Neutrophil (primary cell): ENCODE measurements around the gene CCNYL1.

Experiments used
- H3K27ac ChIP-seq: fragments of 200-600 bp; sonication (generic); 2 replicates; pipeline ENCODE4 v1.5.1; 2016; ENCODE audit warnings: mild to moderate bottlenecking, moderate library complexity
- H3K27me3 ChIP-seq: fragments of 200-600 bp; sonication (generic); 2 replicates; pipeline ENCODE4 v1.6.0; 2016; ENCODE audit warnings: mild to moderate bottlenecking
- H3K36me3 ChIP-seq: fragments of 200-600 bp; sonication (generic); 2 replicates; pipeline ENCODE4 v1.5.1; 2017
- H3K4me1 ChIP-seq, 2 experiments: fragments of 200-600 bp in 1 of 2; sonication (generic) in 1 of 2; 1 replicate in 1 of 2; 2 replicates in 1 of 2; pipeline versions ENCODE4 v1.5.1 to v1.6.1; 2013 to 2016; ENCODE audit warnings: low read depth in 1 of 2, low read length in 1 of 2, mild to moderate bottlenecking in 1 of 2, moderate library complexity in 1 of 2; ENCODE audit not compliant: control insufficient read depth in 1 of 2, insufficient read depth in 1 of 2
- H3K4me3 ChIP-seq, 2 experiments: fragments of 200-600 bp in 1 of 2; sonication (generic) in 1 of 2; 1 replicate in 1 of 2; 2 replicates in 1 of 2; pipeline ENCODE4 v1.5.1; 2013 to 2016; ENCODE audit warnings: low read depth in 1 of 2, low read length in 1 of 2, mild to moderate bottlenecking in 1 of 2, moderate library complexity in 1 of 2
- H3K9me3 ChIP-seq: fragments of 200-600 bp; sonication (generic); 2 replicates; pipeline ENCODE4 v1.5.1; 2016
- CTCF ChIP-seq: fragments of 200-600 bp; sonication (generic); IDR thresholded peaks from 2 replicates; pipeline ENCODE4 v1.5.1; 2016; ENCODE audit warnings: antibody characterized with exemption

CCNYL1 gene

GRCh38 chr2:207724113-207724512 lies 12.7 kb downstream of the CCNYL1 start:
- H3K9me3 ChIP-seq: no peaks in the 10 kb centered on the region
- no peaks in the 10 kb centered on the region for H3K4me1 ChIP-seq
- H3K27me3 ChIP-seq: no peaks in the 10 kb centered on the region
- no peaks in the 10 kb centered on the region for H3K36me3 ChIP-seq
- TF ChIP-seq CTCF: no peak
- no peak overlapping the region for H3K27ac ChIP-seq
- no peak overlapping the region for H3K4me3 ChIP-seq

- Histone ChIP-seq H3K4me3 (no peak overlapping the region), H3K36me3 (peaks cover 8% of the 10 kb centered on the region), H3K27me3 (no peaks in the 10 kb centered on the region), H3K9me3 (no peaks in the 10 kb centered on the region), H3K4me1 (no peaks in the 10 kb centered on the region), H3K27ac (no peak overlapping the region)
- no peak for TF ChIP-seq CTCF
These were observed 14.6 kb downstream of the CCNYL1 start for GRCh38 chr2:207725873-207726578.

GRCh38 chr2:207727261-207727660 lies 15.8 kb downstream of the CCNYL1 start:
- peaks cover 8% of the 10 kb centered on the region for H3K36me3 ChIP-seq
- no peaks in the 10 kb centered on the region for H3K4me1 ChIP-seq
- H3K27me3 ChIP-seq: no peaks in the 10 kb centered on the region
- no peak overlapping the region for H3K4me3 ChIP-seq
- no peak overlapping the region for H3K27ac ChIP-seq
- H3K9me3 ChIP-seq: no peaks in the 10 kb centered on the region
- no peak for TF ChIP-seq CTCF

DNA sequence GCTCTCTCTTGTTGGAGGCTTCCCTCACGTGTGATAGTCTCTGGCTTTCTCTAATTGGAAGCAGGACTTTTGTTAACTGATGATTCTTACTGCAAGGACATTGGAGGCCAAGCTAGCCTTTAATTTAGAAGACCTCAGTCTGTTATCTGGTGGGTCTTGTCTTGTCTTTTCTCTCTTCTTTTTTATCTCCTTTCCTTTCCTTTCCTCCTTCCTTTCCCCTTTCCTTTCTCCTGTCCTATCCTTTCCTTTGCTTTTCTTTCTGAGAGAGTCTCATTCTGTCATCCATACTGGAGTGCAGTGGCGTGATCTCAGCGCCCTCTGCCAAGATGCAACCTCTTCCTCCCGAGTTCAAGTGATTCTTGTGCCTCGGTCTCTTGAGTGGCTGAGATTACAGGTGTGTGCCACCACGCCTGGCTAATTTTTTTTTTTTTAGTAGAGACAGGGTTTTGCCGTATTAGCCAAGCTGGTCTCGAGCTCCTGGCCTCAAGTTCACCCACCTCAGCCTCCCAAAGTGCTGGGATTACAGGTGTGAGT lies 18.1 kb downstream of the CCNYL1 start:
- Histone ChIP-seq H3K4me3 (no peak overlapping the region), H3K27me3 (no peaks in the 10 kb centered on the region), H3K27ac (no peak overlapping the region), H3K4me1 (no peaks in the 10 kb centered on the region), H3K9me3 (no peaks in the 10 kb centered on the region), H3K36me3 (peaks cover 18% of the 10 kb centered on the region)
- TF ChIP-seq CTCF: no peak

GRCh38 chr2:207731138-207731537 lies 19.7 kb downstream of the CCNYL1 start:
- Histone ChIP-seq H3K36me3 (peaks cover 26% of the 10 kb centered on the region), H3K27ac (no peak overlapping the region), H3K4me3 (no peak overlapping the region), H3K9me3 (no peaks in the 10 kb centered on the region), H3K27me3 (no peaks in the 10 kb centered on the region), H3K4me1 (no peaks in the 10 kb centered on the region)
- TF ChIP-seq CTCF: no peak
